Activated CD8-positive, alpha-beta memory T cell treated with anti-CD3 and anti-CD28 coated beads, Interleukin-2, amount 50 U/mL, for 4 hours (primary cell): ENCODE measurements around the gene C12orf57.

ENCODE experiments used
- DNase-seq: peaks from one replicate; pipeline ENCODE4 v3.0.0-alpha.2; 2020

C12orf57 gene

DNA sequence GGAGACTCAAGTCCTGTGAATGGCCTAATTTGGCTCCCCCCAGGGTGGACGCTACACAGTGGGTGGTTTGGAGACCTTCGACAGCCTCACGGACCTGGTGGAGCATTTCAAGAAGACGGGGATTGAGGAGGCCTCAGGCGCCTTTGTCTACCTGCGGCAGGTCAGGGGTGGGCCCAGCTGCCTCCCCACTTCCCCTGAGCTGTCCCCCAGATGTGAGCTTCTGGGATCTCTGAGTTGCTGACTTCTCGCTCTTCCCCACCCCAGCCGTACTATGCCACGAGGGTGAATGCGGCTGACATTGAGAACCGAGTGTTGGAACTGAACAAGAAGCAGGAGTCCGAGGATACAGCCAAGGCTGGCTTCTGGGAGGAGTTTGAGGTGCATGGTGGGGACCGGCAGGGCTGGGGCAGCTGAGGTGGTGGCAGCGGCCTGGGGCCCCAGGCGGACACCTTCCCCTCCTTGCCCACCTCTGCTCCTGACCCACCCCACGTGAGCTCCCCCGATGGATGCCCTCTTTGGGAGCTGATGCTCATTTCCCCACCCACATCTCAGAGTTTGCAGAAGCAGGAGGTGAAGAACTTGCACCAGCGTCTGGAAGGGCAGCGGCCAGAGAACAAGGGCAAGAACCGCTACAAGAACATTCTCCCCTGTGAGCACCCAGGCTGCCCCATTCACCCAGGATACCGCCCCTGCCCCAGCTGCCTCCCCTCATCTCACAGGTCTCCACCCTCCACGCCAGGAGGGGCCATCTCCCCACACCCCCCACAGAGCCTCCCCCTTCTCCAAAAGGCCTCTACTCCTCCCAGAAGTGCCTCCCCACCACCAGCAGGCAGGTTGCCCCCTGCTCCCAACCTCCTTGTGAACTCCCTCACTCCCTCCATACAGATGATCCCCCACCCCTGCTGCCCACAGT lies 11.5 kb downstream of the C12orf57 start:
- no peak for DNase-seq

DNA sequence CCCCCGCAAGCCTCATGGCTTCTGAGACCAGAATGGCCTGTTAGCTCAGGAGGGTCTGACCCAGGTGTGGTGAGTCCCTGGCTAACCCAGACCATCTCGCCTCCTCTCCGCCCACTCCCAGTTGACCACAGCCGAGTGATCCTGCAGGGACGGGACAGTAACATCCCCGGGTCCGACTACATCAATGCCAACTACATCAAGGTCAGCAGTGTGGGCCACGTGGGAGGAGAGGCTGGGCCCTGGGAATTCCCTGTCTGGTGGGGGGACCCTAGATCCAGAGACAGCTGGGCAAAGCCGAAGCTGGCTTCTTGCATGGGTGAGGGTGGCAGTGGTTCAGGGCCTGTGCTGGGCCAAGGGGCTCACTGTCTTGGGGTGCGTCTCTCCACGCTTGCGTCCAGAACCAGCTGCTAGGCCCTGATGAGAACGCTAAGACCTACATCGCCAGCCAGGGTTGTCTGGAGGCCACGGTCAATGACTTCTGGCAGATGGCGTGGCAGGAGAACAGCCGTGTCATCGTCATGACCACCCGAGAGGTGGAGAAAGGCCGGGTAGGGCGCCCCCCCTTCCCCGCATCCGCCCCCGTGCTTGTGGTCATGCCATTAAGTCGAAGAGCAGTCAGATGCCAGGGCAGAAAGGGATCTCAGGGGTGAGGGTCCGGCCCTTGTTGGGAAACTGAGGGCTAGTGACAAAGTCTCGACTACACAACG lies 12.4 kb downstream of the C12orf57 start:
- DNase-seq: peak; percentile 58

DNA sequence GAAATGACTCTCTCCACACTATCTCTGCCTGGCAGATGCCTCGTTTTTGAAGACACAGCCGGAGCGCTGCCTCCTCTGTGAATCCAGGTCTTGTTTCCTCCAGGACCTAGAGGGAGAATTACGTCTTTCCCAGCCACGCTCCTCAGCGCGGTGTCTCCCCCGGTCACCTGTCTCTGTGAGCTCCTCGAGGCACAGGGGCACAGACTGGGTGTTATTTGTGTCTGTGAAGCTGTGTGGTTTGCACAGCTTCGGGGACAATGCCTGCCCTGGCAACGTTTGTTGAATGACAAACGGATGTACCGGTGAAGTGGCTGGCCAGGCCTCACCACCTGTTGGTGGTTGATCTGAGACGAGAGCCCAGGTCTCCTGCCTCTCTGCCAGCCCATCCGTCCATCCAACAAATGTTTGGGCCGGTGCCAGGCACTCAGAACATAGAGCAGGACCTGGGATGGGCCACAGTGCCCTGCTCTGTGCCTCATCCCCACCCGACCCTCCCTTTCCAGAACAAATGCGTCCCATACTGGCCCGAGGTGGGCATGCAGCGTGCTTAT lies 13.4 kb downstream of the C12orf57 start:
- no peak for DNase-seq

DNA sequence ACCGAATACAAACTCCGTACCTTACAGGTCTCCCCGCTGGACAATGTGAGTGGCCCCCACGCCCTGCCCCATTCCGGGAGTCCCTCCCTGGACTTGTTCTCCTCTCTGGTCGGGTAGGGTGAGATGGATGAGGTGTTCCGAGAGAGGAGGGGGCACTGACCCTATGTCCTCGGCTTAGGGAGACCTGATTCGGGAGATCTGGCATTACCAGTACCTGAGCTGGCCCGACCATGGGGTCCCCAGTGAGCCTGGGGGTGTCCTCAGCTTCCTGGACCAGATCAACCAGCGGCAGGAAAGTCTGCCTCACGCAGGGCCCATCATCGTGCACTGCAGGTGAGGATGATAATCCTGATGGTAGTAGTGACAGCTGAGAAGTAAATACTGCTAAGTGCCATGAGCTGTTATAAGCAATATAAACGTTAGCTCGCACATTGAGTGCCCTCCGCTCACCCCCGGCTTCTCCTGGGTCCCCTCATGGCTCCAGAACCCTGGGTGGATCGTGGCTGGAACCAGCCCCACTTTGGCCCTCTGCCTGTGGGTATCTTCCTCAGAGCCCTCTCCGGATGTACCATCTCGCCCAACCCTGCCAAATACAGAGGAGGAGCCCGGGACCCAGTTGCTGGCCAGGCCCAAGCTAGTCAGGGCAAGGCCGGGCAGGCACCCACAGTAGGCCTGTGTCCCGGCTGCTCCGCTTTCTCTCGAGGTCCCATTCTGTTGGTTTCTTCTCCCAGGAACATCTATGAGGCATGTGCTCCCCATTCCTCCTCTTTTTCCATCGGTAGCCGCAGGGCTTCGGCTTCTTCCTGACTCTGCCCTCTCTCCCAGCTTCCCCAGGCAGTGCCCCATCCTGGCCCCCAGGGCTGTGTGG lies 14.2 kb downstream of the C12orf57 start:
- DNase-seq: peak; percentile 42

DNA sequence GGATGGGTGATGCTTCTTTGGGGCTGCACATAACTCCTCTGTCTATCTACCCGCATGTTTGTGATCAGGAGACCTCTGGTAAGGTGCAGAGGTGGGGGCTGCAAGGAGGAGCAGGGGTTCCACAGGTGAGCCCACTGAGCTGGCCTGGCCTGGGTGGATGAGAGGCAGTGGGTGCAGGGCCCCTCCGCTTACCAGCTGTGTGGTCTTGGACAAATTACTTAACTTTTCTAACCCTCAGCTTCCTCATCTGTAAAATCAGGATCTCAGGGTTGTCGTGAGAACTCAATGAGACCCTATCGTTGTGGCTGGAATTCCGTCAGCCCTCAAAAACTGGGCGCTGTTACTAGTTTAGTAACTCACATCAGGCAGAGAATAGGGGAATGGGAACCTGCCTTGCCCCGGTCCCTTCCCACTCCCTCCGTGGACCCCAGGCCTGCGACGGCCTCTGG lies 14.8 kb downstream of the C12orf57 start:
- no peak for DNase-seq

DNA sequence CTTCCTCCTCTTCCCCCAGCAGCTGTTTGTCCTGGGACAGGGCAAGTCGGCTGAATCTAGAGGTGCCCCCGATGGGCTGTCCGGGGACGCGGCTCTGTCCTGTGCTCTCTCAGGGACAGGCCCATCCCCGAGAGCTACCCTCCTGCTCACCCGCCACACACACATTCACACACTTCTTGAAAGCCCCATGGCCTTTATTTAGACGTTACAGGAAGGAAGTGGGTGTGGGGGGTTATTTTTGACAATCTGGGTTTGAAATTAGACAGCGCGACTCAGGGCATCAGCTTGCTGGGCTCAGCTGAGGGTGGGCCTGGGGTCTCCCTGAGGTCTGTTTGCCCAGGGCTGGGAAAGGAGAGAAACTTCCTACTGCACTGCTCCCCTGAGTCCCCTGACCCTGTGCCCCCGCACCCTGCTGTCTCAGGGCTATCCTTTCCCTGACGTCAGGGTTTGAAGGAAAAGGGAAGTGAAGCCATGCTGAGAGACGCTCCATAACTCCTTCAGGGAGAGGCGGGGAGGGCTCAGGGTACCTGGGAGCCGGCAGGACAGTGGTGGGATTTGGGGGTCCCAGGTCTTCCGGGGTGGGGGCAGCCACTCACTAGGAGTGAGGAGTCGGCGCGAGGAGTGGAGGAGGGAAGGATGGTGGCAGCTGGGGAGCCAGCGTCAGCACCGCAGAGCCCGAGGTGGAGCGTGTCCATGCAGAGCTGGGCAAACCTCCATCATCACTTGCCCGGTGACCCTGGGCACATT lies 15.4 kb downstream of the C12orf57 start:
- DNase-seq: peak; percentile 73

DNA sequence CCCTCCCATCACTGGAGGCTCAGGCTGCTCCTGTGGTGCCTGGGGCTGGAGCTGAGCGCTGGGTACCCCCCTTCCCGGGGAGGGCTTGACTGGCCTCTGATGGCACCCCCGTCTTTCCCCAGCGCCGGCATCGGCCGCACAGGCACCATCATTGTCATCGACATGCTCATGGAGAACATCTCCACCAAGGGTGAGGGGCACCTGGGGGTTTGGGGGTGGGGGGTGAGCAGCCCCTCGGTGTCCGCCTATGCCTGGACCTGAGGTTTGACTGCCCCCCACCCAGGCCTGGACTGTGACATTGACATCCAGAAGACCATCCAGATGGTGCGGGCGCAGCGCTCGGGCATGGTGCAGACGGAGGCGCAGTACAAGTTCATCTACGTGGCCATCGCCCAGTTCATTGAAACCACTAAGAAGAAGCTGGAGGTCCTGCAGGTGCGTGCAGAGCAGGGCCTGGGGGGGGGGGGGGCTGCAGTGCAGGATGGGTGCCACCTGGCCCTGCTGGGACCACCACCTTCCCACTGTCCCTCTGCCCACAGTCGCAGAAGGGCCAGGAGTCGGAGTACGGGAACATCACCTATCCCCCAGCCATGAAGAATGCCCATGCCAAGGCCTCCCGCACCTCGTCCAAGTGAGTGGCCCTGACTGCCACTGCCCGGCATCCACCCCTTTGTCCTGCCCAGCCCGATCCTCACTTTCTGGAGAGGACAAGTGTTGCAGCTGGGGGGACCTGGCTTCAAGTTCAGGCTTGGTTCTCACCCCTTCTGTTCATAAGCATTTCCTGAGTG lies 16.2 kb downstream of the C12orf57 start:
- no peak for DNase-seq

DNA sequence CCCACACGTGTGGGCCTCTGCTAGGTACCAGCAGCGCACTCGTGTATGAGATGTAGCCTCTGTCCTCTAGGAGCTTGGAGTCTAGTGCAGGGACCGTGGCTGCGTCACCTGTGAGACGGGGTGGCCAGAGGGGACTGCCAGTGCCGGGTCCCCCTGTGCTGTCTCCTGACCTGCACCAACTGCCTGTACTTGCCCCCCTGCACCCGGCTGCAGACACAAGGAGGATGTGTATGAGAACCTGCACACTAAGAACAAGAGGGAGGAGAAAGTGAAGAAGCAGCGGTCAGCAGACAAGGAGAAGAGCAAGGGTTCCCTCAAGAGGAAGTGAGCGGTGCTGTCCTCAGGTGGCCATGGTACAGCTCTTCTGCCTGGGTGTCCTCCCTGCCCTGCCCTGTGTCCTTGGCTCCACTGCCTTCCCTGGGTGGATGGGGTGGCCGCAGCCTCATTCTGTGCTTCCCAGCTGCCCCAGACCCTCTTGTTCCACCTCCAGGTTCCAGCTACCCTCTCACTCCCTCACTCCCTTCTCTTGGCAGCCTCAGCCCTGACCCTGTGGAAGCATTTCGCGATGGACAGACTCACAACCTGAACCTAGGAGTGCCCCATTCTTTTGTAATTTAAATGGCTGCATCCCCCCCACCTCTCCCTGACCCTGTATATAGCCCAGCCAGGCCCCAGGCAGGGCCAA lies 16.9 kb downstream of the C12orf57 start:
- no peak for DNase-seq

DNA sequence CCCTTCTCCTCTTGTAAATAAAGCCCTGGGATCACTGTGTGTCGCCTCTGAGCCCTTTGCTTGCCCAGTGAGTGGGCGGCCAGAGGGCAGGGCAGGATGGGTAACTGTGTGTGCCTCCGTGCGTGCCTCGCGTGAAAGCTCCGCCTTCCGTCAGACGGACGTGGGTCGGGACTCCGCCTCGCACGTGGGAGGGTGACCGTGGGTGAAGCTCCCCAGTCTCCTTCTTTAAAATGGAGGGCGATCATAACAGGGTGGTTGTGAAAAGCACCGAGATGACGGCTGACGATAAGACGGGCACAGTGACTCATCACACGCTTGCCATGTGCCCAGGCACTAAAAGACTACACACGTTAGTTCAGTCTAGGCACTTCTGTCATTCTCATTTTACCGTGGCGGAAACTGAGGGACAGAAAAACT lies 17.5 kb downstream of the C12orf57 start:
- peak; percentile 97 for DNase-seq

DNA sequence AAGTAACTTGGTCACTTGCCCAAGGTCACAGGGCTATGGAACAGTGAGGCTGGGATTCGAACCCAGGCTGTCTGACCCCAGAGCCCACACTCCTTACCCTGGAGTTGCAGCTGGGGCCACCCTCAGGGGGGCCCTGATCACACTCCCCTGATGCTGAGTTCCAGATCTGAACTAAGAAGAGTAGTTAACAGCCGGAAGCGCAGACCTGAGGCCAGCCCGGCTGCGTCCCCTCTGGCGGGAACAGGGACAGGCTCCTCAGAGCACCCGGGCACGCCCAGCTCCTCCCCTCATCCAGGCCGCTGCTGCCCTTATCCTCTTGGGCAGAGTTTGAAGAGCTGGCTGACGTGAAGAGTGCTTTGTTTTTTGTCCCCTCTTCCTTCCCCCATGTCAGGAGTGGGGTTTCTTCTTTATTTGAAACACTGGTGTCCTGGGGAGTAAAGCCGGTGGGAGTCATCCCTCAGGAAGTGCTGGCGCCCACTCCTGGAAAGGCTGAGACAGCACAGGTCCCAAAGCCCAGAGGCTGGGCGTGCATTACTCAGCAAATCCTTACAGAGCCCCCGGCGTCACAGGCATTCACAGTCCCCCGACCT lies 18.0 kb downstream of the C12orf57 start:
- peak; percentile 49 for DNase-seq

DNA sequence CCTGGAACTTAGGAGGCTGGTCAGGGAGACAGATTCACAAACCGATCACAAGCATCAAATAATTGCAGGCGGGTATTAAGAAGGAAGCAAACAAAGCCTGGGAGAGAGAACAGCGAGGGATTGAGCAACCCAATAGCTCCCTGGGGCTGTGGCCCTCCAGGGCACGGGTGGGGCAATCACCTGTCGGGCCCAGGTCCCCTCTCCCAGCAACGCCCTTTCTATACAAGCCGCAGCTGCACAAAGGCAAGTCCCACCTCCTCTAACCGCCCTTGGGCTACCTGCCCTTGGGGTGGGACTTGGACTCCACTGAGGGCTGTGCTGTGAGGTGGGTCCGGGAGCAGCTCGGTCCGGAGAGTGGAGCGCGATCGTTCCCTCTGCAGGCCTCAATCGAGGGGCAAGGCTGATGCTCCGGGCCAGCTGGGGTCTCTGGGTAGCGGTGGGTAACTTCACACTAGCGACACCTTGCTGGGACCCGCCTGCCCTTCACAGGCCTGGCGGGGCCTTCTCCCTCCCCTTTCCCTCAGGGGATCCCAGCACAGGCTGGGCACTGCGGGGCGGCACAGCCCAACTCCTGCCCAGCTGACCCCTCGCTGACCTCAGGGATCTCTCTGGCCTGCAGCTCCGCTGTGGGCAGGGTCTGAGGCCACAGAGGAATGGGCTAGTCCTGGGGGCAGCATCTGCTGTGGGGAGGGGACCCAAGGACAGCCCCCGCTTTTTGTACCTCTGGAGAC lies 18.6 kb downstream of the C12orf57 start:
- DNase-seq: no peak

DNA sequence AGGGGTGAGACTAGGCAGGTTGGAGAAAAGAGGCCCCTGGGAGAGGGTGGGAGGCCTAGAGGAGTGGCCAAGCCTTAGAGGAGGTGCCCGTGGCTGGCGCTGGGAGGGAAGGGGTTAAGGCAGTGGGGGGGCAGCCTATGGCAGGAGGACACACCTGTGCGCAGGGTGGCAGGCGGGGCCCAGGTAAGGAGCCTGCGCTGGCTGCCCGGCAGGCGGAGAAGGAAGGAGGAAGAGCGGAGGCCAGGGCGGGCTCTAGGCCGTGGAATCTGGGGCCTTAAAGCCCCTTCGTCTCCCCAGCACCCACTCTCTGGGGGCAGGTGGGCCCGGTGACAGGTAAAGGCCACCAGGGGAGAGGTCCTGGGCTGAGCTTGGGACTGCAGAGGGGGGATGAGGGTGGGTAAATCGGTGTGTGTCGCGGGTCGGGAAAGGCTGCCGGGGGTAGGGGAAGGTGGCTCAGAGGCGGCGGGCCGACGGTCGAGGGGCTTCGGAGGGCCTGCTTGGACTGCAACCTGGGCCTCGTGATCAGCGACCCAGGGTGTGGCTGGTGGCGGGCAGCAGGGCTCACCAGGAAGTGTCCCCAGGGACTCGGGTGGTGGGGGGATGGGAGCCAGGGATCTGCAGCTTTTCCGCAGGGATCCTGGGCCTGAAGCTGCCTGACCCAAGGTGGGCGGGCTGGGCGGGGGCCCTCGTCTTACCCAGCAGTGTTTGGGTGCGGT lies 19.4 kb downstream of the C12orf57 start:
- DNase-seq: no peak

DNA sequence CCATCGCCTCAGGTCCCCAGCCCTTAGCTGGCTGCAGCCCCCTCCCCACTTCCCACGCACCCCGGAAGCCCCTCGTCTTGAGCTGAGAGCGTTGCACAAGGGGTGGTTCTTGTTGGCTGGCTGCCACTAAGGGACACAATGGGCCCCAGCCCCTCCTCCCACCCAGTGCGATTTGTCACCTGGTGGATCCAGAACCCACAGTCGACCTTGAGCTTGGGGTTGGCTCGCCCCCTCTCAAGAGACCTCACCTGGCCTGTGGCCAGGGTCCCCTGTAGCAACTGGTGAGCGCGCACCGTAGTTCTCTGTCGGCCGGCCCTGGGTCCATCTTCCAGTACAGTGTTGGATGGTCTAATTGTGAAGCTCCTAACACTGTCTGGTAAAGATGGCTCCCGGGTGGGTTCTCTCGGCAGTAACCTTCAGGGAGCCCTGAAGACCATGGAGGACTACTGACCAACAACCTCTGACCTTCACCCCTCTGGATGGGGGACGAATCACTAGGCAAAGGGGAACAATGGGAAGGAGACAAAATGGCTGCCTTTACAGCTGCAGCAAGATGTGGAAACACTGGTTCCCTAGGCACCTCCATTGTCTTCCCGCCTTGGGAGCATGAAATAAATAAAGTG lies 20.1 kb downstream of the C12orf57 start:
- DNase-seq: no peak

DNA sequence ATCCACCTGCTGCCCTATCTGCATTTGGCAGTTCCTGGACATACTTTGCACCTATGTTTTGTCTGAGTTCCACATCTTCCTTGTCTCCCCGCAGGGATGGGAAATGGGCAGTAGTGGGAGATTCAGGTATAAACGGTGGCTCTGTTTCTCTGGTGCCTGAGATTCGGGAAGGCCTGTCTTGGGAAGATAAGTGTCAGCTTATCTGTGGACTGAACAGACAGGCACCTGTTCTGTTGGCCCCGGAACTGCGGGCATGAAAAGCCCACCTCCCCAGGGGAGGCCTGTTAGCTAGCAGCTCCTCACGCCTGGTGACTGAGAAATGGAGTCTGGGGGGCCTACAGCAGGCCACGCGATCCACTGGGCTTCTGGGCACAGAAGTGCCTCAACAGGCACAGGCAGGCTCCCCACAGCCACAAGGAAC lies 20.8 kb downstream of the C12orf57 start:
- no peak for DNase-seq

DNA sequence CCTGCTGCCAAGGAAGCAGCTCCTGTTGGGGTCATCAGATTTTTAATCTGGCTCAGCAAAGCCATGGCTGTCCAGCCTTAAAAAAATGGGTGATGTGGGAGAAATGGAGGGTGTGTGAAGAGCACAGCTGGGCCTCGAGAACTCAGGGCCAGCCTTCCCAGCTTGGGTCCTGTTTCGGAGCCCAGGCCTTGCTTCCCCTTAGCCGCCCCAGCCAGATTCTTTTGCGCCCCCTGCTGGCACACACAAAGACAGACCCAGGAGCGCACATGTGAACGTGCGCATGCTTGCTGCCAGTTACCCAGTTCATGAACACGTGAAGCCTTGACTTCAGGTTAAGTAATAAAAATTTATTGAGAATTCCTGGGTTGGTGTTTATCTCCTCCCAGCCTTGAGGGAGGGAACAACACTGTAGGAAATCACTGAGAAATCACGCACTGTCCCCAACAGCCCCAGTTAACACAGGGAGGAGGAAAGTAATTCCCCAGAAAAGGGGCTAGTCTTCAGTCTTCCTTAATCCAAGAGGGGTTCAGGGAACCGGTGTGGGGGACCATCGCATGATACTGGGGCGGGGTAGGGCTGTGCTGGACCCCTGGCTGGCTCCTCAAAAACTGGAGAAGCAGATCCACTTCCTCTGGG lies 21.3 kb downstream of the C12orf57 start:
- peak; percentile 89 for DNase-seq

DNA sequence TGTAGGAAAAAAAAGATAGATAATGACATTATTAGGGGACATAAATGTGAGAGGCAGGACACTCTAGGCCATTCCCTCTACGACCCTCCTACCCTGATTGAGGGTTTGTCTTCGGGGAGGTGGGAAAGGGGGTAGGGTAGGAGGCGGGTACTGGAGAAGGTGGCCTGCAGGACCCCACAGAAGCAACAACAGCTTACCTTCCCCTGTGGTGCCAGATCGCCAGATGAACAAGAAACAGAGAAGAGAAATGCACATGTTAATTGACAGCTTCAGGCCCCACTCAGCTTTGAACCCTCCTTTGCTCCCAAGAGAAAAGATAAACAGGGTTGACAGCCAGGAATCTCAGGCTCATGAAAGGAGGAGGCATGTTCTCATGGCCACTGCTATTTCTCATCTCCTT lies 21.9 kb downstream of the C12orf57 start:
- DNase-seq: no peak

DNA sequence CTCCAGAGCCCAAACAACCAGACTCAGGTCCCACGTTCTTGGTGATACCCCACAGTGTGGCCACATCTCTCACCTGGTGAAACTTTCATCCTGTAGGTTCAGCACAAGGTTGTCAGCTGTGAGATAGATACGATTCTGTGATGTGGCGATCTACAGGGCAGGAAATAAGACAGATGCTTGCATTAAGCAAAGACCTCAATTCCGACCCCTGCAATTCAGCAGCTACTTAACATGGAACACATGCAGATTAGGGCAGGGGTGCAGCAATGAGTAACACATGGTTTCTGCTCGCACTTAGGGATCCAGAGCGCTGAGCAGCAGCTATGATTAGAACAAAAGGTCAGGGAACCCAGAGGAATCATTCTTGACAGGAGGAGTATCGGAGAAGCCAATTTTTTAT lies 22.5 kb downstream of the C12orf57 start:
- DNase-seq: no peak

DNA sequence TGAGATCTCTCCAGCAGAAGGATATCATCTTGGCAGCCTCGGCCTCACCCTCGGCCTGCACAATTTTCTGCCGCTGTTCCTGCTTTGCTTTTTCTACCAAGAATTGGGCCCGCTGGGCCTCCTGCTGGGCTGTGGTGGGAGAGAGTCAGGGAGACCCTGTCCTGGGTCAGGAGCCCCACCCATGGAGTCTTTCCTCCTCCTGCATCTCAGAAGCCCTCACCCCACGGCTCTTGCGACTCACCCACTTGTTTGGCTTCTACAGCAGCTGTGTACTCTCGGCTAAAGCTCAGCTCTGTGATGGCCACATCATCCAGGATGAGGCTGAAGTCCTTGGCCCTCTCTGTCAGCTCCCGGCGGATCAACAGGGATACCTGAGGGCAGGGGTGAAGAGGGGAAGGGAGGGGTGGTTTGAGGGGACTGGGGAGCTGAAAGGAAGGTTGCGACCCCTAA lies 23.9 kb downstream of the C12orf57 start:
- DNase-seq: no peak
